MM.1S (cell line): ENCODE measurements around the gene POLA2.
A peak's percentile ranks its signal among the peaks of the same experiment; 100 is the strongest.

Source experiments
- DNase-seq: peaks from one replicate; pipeline ENCODE4 v3.0.0-alpha.2; 2015
- H2AFZ ChIP-seq: fragments of 300-600 bp; sonication (generic); 2 replicates; pipeline ENCODE4 v1.6.0; 2016; ENCODE audit warnings: antibody characterized with exemption, low read length
- H3F3A ChIP-seq: fragments of 300-600 bp; sonication (generic); 2 replicates; pipeline ENCODE4 v1.6.1; 2016; ENCODE audit warnings: mild to moderate bottlenecking, antibody characterized with exemption, low read length, moderate library complexity, mixed read lengths; ENCODE audit not compliant: insufficient read depth
- H3K27ac ChIP-seq: fragments of 300-600 bp; sonication (generic); 2 replicates; pipeline ENCODE4 v1.5.1; 2016; ENCODE audit warnings: mild to moderate bottlenecking, low read length
- H3K27me3 ChIP-seq: fragments of 300-600 bp; sonication (generic); replicated peaks from 2 replicates; pipeline ENCODE4 v1.6.0; 2016; ENCODE audit warnings: low read length; ENCODE audit not compliant: insufficient read depth
- H3K36me3 ChIP-seq: fragments of 300-600 bp; sonication (generic); replicated peaks from 2 replicates; pipeline ENCODE4 v1.6.1; 2016; ENCODE audit warnings: mild to moderate bottlenecking, low read length, mixed read lengths; ENCODE audit not compliant: insufficient read depth
- H3K4me1 ChIP-seq: fragments of 300-600 bp; sonication (generic); 2 replicates; pipeline ENCODE4 v1.6.1; 2016; ENCODE audit warnings: low read length, mixed read lengths
- H3K4me2 ChIP-seq: fragments of 300-600 bp; sonication (generic); 2 replicates; pipeline ENCODE4 v1.6.0; 2016; ENCODE audit warnings: low read depth, low read length
- H3K4me3 ChIP-seq: fragments of 300-600 bp; sonication (generic); 2 replicates; pipeline ENCODE4 v1.5.1; 2016; ENCODE audit warnings: low read length, mixed read lengths
- H3K79me2 ChIP-seq: fragments of 300-600 bp; sonication (generic); 2 replicates; pipeline ENCODE4 v1.6.1; 2016; ENCODE audit warnings: mixed run types, low read length, mixed read lengths
- H3K9ac ChIP-seq: fragments of 300-600 bp; sonication (generic); 2 replicates; pipeline ENCODE4 v1.6.1; 2016; ENCODE audit warnings: low read length, mixed read lengths
- H3K9me2 ChIP-seq: fragments of 300-600 bp; sonication (generic); replicated peaks from 2 replicates; pipeline ENCODE4 v1.6.1; 2016; ENCODE audit warnings: mild to moderate bottlenecking, low read length, mixed read lengths; ENCODE audit not compliant: insufficient read depth
- H3K9me3 ChIP-seq: fragments of 300-600 bp; sonication (generic); replicated peaks from 2 replicates; pipeline ENCODE4 v1.6.1; 2016; ENCODE audit warnings: mild to moderate bottlenecking, low read length, mixed read lengths; ENCODE audit not compliant: insufficient read depth
- H4K20me1 ChIP-seq: fragments of 300-600 bp; sonication (generic); 2 replicates; pipeline ENCODE4 v1.6.1; 2016; ENCODE audit warnings: mild to moderate bottlenecking, low read length, moderate library complexity, mixed read lengths; ENCODE audit not compliant: insufficient read depth
- CTCF ChIP-seq: fragments of 300-600 bp; sonication (generic); IDR thresholded peaks from 2 replicates; pipeline ENCODE4 v1.5.1; 2016; ENCODE audit warnings: antibody characterized with exemption, low read length, mixed read lengths
- EZH2 ChIP-seq: fragments of 300-600 bp; sonication (generic); optimal IDR thresholded peaks from 2 replicates; pipeline ENCODE3; 2017; ENCODE audit warnings: low read depth, mild to moderate bottlenecking, antibody characterized with exemption, low read length, mixed read lengths
- EZH2phosphoT487 ChIP-seq: fragments of 300-600 bp; sonication (generic); IDR thresholded peaks from 2 replicates; pipeline ENCODE4 v1.6.1; 2018; ENCODE audit warnings: antibody characterized with exemption, low read length

Gene POLA2

GRCh38 chr11:65225279-65226102, 36.3 kb upstream of the POLA2 start:
- no peaks in the 10 kb centered on the region for H3K9me3 ChIP-seq
- H4K20me1 ChIP-seq, result no peaks in the 10 kb centered on the region
- no peaks in the 10 kb centered on the region for H3K79me2 ChIP-seq
- peaks cover 15% of the 10 kb centered on the region for H3K27me3 ChIP-seq
- DNase-seq, result peak; percentile 61
- H3K4me1 ChIP-seq, result no peaks in the 10 kb centered on the region
- H3K4me3 ChIP-seq, result peak overlapping the region; percentile 66
- TF ChIP-seq EZH2phosphoT487 (no peak), EZH2 (no peak), CTCF (peak; percentile 65)
- H3K9me2 ChIP-seq, result no peaks in the 10 kb centered on the region
- H3K36me3 ChIP-seq, result no peaks in the 10 kb centered on the region
- H3K4me2 ChIP-seq, result peak overlapping the region; percentile 94
- no peak overlapping the region for H3K27ac ChIP-seq
- H3F3A ChIP-seq, result no peaks in the 10 kb centered on the region
- H3K9ac ChIP-seq, result peak overlapping the region; percentile 15; the same call in 1 of the 2 replicates
- H2AFZ ChIP-seq, result peak overlapping the region; percentile 83

- TF ChIP-seq EZH2phosphoT487 (no peak), CTCF (no peak), EZH2 (no peak)
- Histone ChIP-seq H3K4me2 (peak overlapping the region; percentile 94), H3K36me3 (no peaks in the 10 kb centered on the region), H3K9me3 (no peaks in the 10 kb centered on the region), H3K9me2 (no peaks in the 10 kb centered on the region), H3K27ac (no peak overlapping the region), H3K4me1 (no peaks in the 10 kb centered on the region), H3K79me2 (no peaks in the 10 kb centered on the region), H3K27me3 (peaks cover 15% of the 10 kb centered on the region), H3K4me3 (peak overlapping the region; percentile 66), H3K9ac (peak overlapping the region; percentile 15; the same call in 1 of the 2 replicates), H4K20me1 (no peaks in the 10 kb centered on the region), H3F3A (no peaks in the 10 kb centered on the region), H2AFZ (peak overlapping the region; percentile 83)
- no peak for DNase-seq
These were observed 35.7 kb upstream of the POLA2 start for GRCh38 chr11:65226103-65226442.

- no peaks in the 10 kb centered on the region for H3K9me2 ChIP-seq
- H3F3A ChIP-seq, result no peaks in the 10 kb centered on the region
- no peaks in the 10 kb centered on the region for H3K36me3 ChIP-seq
- no peaks in the 10 kb centered on the region for H3K79me2 ChIP-seq
- H3K9ac ChIP-seq, result no peak overlapping the region
- no peak overlapping the region for H3K27ac ChIP-seq
- H4K20me1 ChIP-seq, result no peaks in the 10 kb centered on the region
- H3K9me3 ChIP-seq, result no peaks in the 10 kb centered on the region
- no peak for DNase-seq
- peaks cover 15% of the 10 kb centered on the region for H3K27me3 ChIP-seq
- no peak for TF ChIP-seq CTCF
- no peak overlapping the region for H3K4me2 ChIP-seq
- no peaks in the 10 kb centered on the region for H3K4me1 ChIP-seq
- H3K4me3 ChIP-seq, result no peak overlapping the region
- H2AFZ ChIP-seq, result no peak overlapping the region
These were observed 33.9 kb upstream of the POLA2 start for GRCh38 chr11:65227879-65228278.
